ENCODE data around the gene ELL. TPM values are rescaled to one million over a fixed set of nuclear protein-coding genes. Genes with fewer than 3 reads are reported as not detected.

ELL gene
- total and polyA plus RNA-seq, 2 donors (not counting 3 experiments of a cell fraction or from before 2014, with no cell fraction given) = 9.9 to 18.2 TPM

- H3K4me2 ChIP-seq (ENCODE audit: insufficient read depth, low read length) = no peak overlapping the region
- intact Hi-C loops (cut with micrococcal nuclease) (no loop called here), dilution Hi-C loops (cut with MboI; ENCODE audit: extremely low pct_ligation_motif_present, low sequenced_read_pairs) (no loop called here)
- CTCF ChIA-PET = interaction anchor here (1.0 to 3.3 kb wide), 10 partner anchors 8 to 340 kb away, joined by 3 to 16 read pairs (median 6); partner anchors contain the start of gene ELL
- H3K27ac ChIP-seq (ENCODE audit: insufficient read depth, low read depth, low read length) = no peak overlapping the region
- no peak overlapping the region for H2AFZ ChIP-seq (ENCODE audit: low read depth, low read length)
- H3K4me1 ChIP-seq (ENCODE audit: control insufficient read depth, extremely low read depth, insufficient read depth, low read length) = peaks cover 14% of the 10 kb centered on the region
- H3K36me3 ChIP-seq (ENCODE audit: control insufficient read depth in 2 of 2, extremely low read depth in 1 of 2, insufficient read depth in 2 of 2, low read length in 2 of 2) = no peaks in the 10 kb centered on the region
- H3K4me3 ChIP-seq (replicated peaks in 1 of 3; ENCODE audit: insufficient read depth in 1 of 3, low read depth in 1 of 3, low read length in 3 of 3) = no peak overlapping the region
- no peak for TF ChIP-seq FOS (IDR thresholded peaks at IDR 0.05; ENCODE audit: borderline replicate concordance, insufficient read depth, low read length)
- TF ChIP-seq GATA2 (IDR thresholded peaks at IDR 0.05; ENCODE audit: insufficient read depth, insufficient read length, low read depth, low read length) = peak; percentile 82
- no peak overlapping the region for H3K9ac ChIP-seq (replicated peaks; ENCODE audit: extremely low read depth, insufficient read depth, low read length)
- H4K20me1 ChIP-seq (replicated peaks; ENCODE audit: control insufficient read depth, extremely low read depth, insufficient read depth, low read length) = no peaks in the 10 kb centered on the region
- FAIRE-seq (peak; percentile 81), DNase-seq (ENCODE audit: low read depth, low spot score) (peak; percentile 27)
- POLR2A ChIA-PET = interaction anchor here (1.4 kb wide), 1 partner anchor 13 kb away, joined by 3 read pairs; no protein-coding TSS in a partner anchor
- no peaks in the 10 kb centered on the region for H3K9me3 ChIP-seq (replicated peaks; ENCODE audit: control insufficient read depth, insufficient read depth, low read length)
- no TSS peak for BruUV-seq (replicated peaks)
- peaks cover 71% of the 10 kb centered on the region for H3K79me2 ChIP-seq (ENCODE audit: control insufficient read depth, insufficient read depth, low read length)
- no peaks in the 10 kb centered on the region for H3K9me1 ChIP-seq (replicated peaks; ENCODE audit: control insufficient read depth, extremely low read depth, insufficient read depth, low read length)
- H3K27me3 ChIP-seq (ENCODE audit: control insufficient read depth in 2 of 2, insufficient read depth in 2 of 2, low read length in 2 of 2) = no peaks in the 10 kb centered on the region
Observed at GRCh38 chr19:18507021-18507726, 14.7 kb downstream of the ELL start.

- no TSS peak for BruUV-seq (replicated peaks)
- Histone ChIP-seq H3K9me3 (replicated peaks; ENCODE audit: control insufficient read depth, insufficient read depth, low read length) (no peaks in the 10 kb centered on the region), H3K9ac (replicated peaks; ENCODE audit: extremely low read depth, insufficient read depth, low read length) (no peak overlapping the region), H3K27me3 (ENCODE audit: control insufficient read depth in 2 of 2, insufficient read depth in 2 of 2, low read length in 2 of 2) (no peaks in the 10 kb centered on the region), H3K27ac (ENCODE audit: insufficient read depth, low read depth, low read length) (no peak overlapping the region), H3K4me3 (replicated peaks in 1 of 3; ENCODE audit: insufficient read depth in 1 of 3, low read depth in 1 of 3, low read length in 3 of 3) (no peak overlapping the region), H3K9me1 (replicated peaks; ENCODE audit: control insufficient read depth, extremely low read depth, insufficient read depth, low read length) (no peaks in the 10 kb centered on the region), H2AFZ (ENCODE audit: low read depth, low read length) (no peak overlapping the region), H3K79me2 (ENCODE audit: control insufficient read depth, insufficient read depth, low read length) (peaks cover 75% of the 10 kb centered on the region), H3K36me3 (ENCODE audit: control insufficient read depth in 2 of 2, extremely low read depth in 1 of 2, insufficient read depth in 2 of 2, low read length in 2 of 2) (no peaks in the 10 kb centered on the region), H3K4me1 (ENCODE audit: control insufficient read depth, extremely low read depth, insufficient read depth, low read length) (peaks cover 14% of the 10 kb centered on the region), H3K4me2 (ENCODE audit: insufficient read depth, low read length) (no peak overlapping the region), H4K20me1 (replicated peaks; ENCODE audit: control insufficient read depth, extremely low read depth, insufficient read depth, low read length) (no peaks in the 10 kb centered on the region)
- intact Hi-C loops (cut with micrococcal nuclease) (no loop called here), dilution Hi-C loops (cut with MboI; ENCODE audit: extremely low pct_ligation_motif_present, low sequenced_read_pairs) (no loop called here)
- DNase-seq (ENCODE audit: low read depth, low spot score) = no peak
- ChIA-PET POLR2A (no interaction called here), CTCF (interaction anchor here (1.0 to 3.2 kb wide), 8 partner anchors 9 to 341 kb away, joined by 4 to 14 read pairs (median 6); partner anchors contain the start of gene ELL)
- no peak for TF ChIP-seq CTCF (IDR thresholded peaks at IDR 0.05; ENCODE audit: extremely low read depth in 1 of 2, insufficient read depth in 1 of 2, low read depth in 1 of 2, low read length in 2 of 2)
- TF ChIP-seq POLR2AphosphoS5 (IDR thresholded peaks at IDR 0.05; ENCODE audit: insufficient read depth, low read depth, low read length) = no peak
- no peak for TF ChIP-seq JUN (IDR thresholded peaks at IDR 0.05; ENCODE audit: borderline replicate concordance, insufficient read depth, insufficient read length, low read depth)
- no peak for TF ChIP-seq MYC (IDR thresholded peaks at IDR 0.05; ENCODE audit: low read depth, low read length)
- no peak for TF ChIP-seq GATA2 (IDR thresholded peaks at IDR 0.05; ENCODE audit: insufficient read depth, insufficient read length, low read depth, low read length)
- no peak for TF ChIP-seq MAX (IDR thresholded peaks at IDR 0.05; ENCODE audit: insufficient read depth, insufficient read length)
- no peak for TF ChIP-seq EZH2 (IDR thresholded peaks at IDR 0.05; ENCODE audit: borderline replicate concordance, low read depth, low read length, severe bottlenecking)
- TF ChIP-seq POLR2A (IDR thresholded peaks at IDR 0.05; ENCODE audit: low read depth, low read length) = no peak
- TF ChIP-seq FOS (IDR thresholded peaks at IDR 0.05; ENCODE audit: borderline replicate concordance, insufficient read depth, low read length) = no peak
- no peak for FAIRE-seq
Observed at GRCh38 chr19:18506101-18506930, 15.6 kb downstream of the ELL start.
